GM18907 (cell line): ENCODE data around the gene SLC10A1.

ENCODE experiments used
- ATAC-seq: cut with Tn5 transposase; IDR thresholded peaks from one replicate; pipeline ENCODE4 v1.9.1; 2021; ENCODE audit warnings: mild to moderate bottlenecking, moderate library complexity; ENCODE audit not compliant: unreplicated experiment

The SLC10A1 gene

DNA sequence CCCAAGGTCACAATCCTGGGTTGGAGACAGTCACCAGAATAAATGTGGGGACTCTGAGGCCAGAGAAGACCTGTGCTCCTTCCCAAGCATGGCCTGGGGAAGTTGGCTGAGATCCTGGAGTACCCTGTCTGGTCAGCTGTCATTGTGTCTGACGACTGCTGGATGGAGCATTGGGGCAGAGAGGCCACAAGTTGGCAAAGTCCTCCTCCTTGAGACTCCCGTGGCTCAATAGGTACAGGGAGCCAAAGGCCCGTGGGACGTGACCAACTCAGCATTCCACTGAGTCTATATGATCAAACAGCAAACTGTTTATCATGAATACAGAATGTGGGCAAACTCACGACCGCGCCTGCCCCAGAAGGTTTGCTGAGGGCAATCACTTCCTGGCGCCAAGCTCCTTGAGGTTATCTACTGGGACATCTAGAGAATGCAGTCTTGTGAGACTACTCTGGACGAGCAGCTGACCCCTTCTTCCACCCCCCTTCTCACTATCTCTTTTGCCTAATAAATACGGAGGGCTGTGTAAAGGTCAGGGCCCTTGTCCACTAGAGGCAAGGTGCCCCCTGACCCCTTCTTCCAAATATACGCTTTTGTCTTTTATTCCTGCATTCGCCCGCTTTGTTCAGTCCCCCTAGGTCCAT is 14.3 kb upstream of the SLC10A1 start:
- ATAC-seq = no peak

GRCh38 chr14:69808919-69809808 is 12.1 kb upstream of the SLC10A1 start:
- no peak for ATAC-seq

DNA sequence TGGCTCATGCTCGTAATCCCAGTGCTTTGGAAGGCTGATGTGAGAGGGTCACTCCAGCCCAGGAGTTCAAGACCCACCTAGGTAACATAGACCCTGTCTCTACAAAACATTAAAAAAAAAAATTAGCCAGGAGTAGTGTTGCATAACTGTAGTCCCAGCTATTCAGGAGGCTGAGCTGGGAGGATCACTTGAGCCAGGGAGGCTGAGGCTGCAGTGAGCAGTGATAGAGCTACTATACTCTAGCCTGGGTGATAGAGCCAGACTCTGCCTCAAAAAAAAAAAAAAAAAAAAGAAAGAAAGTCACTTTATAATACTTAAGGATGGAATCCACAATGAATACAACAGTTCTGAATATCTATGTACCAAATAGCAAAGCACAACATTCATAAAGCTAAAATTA is 10.2 kb upstream of the SLC10A1 start:
- no peak for ATAC-seq

DNA sequence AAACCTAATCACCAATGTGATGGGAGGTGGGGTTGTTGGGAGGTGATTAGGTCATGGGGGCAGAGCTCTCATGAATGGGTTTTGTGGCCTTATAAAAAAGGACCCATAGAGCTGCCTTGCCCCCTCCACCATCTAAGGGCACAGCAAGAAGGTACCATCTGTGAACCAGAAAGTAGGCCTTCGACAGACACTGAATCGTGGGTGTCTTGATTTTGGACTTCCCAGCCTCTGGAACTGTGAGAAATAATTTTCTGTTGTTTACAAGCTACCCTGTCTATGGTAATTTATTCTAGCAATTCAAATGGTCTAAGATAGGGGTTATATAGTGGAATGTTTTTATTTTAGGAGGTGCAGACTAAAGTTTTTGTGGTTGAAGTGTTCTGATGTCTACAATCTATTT is 7.9 kb upstream of the SLC10A1 start:
- no peak for ATAC-seq

- ATAC-seq = no peak
Observed at GRCh38 chr14:69803753-69804152, 6.7 kb upstream of the SLC10A1 start.

- no peak for ATAC-seq
Observed at GRCh38 chr14:69798339-69798735, 1.3 kb upstream of the SLC10A1 start.

DNA sequence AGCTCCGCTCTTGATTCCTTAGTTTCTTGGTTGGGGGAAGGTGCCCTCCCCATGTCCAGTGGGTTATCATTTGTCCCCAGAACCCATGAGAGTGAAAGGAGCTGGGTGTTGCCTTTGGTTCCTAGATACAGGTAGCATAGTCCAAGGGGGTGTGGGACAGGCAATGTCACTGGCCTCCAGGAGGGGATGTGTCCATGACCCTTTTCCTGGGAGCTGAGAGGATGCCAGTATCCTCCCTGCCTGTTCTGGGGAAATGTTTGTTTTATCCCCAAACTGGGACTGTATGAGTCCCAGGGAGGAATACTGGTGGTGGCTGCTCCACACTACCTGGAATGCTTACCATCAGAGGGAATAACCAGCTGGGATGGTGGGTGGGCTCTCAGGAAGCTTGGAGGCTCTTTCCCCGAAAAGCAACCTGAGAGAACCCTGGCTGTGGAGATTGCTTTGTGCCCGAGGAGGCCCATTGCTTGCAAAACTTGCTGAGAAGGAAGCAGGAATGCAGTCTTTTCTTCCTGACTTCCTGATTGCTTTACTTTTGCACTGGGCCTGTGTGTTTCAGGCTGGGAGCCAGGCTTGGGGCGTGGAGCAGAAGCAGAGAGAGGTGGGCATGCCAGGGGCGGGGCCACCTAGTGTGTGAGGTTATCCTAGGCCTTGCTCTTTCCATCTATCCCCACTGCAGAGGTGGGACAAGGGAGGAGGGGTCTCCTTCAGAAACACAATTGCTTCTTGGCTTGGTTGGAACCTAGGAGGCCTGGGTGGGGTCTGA is 715 bp upstream of the SLC10A1 start:
- ATAC-seq = no peak

GRCh38 chr14:69795691-69796090 is 1.4 kb downstream of the SLC10A1 start:
- ATAC-seq = no peak

DNA sequence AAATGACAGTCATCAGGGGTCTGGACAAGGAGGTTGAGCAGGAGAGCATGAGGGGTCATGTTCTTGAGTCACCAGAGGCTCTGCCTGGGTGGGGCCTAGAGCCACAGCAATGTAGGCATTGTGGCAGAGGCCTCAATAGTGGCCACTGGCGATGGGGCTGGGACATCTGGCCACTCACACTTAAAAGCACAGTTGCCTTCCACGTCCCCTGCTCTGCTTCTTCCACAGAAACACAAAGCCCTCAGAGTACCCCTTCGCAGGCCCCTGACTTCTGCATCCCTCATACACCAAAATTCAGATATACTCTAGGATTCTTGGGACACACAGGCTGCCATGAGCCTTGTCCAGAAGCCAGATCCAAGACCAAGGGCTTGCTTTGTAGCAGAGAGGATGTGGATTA is 2.2 kb downstream of the SLC10A1 start:
- ATAC-seq = no peak

- ATAC-seq = no peak
Observed at GRCh38 chr14:69792887-69793421, 4.1 kb downstream of the SLC10A1 start.

DNA sequence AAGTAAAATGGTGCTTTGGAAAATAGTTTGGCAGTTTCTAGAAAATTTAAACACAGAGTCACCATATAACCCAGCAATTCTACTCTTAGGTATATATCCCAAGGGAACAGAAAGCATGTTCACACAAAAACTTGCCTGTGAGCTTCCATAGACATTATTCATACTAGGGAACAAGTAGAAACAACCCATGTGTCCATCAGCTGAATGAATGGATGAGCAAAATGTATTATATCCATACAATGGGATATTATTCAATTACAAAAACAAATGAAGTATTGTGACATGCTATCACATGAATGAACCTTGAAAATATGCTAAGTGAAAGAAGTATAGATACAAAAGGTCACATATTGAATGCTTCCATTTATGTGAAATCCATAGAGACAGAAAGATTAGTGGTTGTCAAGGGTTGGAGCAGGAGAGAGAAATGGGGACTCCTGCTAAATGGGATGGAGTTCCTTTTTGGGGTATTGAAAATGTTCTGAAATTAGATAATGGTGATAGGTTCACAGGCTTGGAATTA is 7.9 kb downstream of the SLC10A1 start:
- ATAC-seq = no peak

DNA sequence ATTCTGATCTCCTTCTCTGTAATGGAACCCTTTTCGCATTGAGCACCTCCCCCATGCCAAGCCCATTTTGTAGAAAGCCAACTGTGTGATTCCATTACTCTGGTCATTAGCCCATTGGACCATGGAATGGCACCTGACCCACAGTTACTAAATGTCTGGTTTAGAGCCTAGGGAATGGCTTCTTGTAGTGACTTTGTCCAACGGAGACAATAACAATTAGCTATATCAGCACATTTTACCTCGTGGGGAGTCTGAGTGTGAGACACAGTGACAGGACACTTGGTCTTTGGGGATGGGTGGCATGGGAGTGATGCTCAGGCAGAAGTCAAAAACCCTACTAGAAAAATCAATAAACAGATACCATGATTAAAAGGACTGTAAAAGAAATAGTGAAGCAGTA is 10.4 kb downstream of the SLC10A1 start:
- ATAC-seq = no peak

DNA sequence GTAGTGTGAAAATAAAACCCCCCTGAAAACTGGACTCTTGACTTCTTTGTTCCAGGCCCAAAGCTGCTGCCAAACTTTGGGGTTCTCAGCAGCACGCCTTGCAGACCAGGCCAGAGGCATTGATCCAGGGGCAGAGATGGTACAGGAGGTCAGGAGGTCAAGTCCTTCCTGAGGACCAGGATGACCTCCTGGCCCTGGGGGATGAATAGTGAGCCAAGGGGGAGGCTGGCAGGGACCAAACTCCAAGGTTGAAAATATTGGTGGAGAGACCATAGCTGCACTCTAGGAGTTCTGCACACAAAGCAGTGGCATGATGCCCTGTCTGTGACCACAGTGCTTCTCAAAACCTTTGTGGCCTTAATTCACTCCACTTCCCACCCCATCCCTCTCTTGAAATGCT is 12.1 kb downstream of the SLC10A1 start:
- no peak for ATAC-seq

GRCh38 chr14:69780952-69781351 is 16.1 kb downstream of the SLC10A1 start:
- no peak for ATAC-seq

DNA sequence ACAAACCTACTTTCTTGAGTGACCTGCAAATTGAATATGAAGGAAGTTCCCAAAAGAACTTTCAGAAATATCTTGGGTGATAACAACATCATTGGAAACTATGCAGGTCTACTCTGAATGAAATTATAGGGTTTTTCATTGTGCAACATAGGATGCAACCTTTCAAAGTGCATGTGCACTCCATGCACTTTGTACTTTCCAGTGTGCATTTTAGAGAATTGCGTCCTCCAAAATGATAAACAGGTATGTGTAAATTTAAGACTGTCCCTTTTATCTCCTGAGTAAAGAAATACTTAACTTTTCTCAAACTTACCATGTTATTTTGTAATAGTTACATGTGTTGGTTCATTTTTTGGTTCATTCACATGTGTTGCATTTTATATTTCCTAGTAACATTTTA is 16.9 kb downstream of the SLC10A1 start:
- ATAC-seq = no peak

DNA sequence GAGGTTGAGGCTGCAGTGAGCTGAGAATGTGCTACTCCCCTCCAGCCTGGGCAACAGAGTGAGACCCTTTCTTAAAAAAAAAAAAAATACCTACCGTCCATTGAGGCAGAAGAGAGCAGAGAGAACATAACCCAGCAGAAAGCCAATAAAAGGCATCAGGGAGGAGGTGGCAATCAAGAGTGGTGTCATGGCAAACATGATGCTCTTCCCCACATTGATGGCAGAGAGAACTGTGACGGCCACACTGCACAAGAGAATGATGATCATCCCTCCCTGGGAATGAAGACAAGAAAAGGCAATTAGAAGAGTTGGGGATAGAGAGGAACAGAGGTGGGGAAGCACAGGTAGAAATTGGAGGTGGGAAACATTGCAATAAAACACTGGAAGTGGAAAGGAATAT is 18.0 kb downstream of the SLC10A1 start:
- ATAC-seq = no peak

DNA sequence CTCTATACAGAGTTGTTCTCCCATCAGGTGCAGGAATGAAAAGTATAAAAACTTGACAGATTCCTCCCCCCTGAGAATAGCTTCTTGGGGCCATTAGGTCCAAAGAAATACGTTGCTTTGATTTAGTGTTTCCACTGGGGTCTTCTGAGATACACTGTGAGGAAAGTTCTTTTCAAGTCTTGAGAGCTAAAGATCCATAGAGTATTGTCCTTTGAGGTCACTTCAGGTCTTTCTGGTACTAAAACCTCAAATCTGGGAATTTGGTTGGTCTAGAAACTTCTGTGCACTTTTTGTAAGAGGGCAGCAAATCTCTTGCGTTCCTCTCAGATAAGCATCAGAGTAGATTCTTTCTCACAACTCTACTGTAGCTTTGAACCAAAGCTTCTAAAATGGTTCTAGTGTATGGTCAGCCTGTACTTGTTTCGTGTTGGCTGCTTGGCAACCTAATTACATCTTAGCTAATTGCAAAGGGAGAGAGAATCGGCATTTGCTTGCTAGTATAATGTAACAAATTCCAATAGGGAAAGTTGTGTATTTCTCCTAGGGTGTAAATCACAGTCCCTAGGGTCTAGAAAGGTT is 20.1 kb downstream of the SLC10A1 start:
- no peak for ATAC-seq

DNA sequence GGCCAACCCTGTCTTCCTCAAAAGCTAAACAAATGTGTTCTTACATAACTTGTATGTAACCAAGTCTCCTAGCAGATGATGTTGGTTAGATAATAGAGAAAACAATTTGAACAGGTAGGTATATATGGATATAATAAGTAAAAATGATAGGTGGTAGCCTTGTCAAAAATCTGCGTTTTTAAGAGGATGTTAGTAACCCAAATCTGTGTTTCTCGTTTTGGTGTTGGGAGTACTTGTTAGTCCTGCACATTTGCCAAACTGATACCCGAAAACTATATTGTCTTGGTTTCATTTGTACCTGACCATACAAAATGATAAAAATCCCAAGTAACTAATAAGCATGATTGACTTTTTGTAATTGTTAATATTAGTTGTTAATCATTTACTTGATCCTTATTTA is 22.0 kb downstream of the SLC10A1 start:
- no peak for ATAC-seq

DNA sequence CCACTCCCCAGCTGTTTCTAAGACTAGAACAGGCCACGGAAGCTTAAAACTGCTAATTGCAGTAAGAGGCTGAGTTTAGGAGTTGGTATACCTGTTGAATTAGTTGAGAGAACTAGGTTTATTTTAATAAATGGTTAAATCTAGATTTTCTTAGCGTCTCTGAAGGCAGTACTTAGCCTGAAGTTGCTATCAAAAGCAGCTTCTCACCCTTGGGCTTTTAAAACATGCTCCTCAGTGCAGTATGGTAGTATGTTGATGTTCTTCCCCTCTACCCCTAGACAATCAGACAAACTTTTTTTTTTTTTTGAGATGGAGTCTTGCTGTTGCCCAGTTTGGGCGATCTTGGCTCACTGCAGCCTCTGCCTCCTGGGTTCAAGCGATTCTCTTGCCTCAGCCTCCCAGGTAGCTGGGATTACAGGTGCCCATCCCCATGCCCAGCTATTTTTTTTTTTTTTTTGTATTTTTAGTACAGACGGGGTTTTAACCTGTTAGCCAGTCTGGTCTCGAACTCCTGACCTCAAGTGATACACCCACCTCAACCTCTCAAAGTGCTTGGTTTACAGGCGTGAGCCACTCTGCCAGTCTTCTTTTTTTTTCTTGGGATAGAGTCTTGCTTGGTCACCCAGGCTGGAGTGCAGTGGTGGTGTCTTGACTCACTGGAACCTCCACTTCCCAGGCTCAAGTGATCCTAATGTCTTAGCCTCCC is 23.3 kb downstream of the SLC10A1 start:
- ATAC-seq = no peak
